GM12892 (cell line): ENCODE results near the gene KIF26A.

Source experiments
- POLR2A ChIP-seq: IDR thresholded peaks from 2 replicates; pipeline ENCODE4 v1.6.1; 2011; ENCODE audit warnings: low read depth, low read length, control low read depth
- POLR2AphosphoS5 ChIP-seq: IDR thresholded peaks from 2 replicates; pipeline ENCODE4 v1.6.1; 2011; ENCODE audit warnings: low read depth, low read length, control low read depth

DNA sequence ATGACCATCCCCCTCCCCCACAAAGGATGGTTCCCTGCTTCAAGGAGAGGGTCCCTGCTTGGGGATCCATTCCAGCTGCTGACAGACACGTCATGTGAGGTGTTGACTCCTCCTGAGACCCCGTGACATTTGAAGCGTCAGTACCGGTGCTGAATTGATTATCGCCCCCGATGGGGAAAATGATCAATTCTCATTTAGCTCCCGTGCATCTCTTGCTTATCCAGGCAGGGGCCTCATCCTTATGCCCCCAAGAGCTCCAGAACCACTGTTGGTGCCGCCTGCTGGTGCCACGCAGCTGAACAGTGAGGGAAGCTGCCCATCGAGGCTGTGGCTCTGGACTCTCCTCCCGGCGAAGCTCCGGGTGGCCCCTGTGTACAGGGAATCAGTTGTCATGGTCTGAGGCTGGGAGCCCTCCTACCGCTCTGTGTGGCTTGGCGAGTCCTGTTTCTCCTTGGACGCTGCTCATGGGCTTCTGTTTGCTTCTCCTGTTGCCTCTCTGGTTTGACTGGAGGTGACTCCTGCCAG is 4.6 kb downstream of the KIF26A start:
- TF ChIP-seq POLR2A (no peak), POLR2AphosphoS5 (no peak)
